ENCODE results near the gene CSTF3.

- no peak for TF ChIP-seq GABPA (IDR thresholded peaks at IDR 0.05; ENCODE audit: low read depth)
- TF ChIP-seq POLR2A (IDR thresholded peaks at IDR 0.05; ENCODE audit: low read depth, low read length) = no peak
- TF ChIP-seq TAF1 (IDR thresholded peaks at IDR 0.05; ENCODE audit: borderline replicate concordance, low read depth, low read length) = no peak
- no peak for TF ChIP-seq ZNF384 (IDR thresholded peaks at IDR 0.05; ENCODE audit: borderline replicate concordance, low read depth, low read length)
These were observed 11.7 kb upstream of the CSTF3 start for GRCh38 chr11:33172996-33173395.

All from GM12878 (cell line).